Spleen (tissue), 11 donors: Measurements from ENCODE around the gene PCDHA6. TPM values are rescaled to one million over a fixed set of nuclear protein-coding genes. Genes with fewer than 3 reads are reported as not detected.
"Not testable (repeated sequence)": the region's sequence is repeated elsewhere in the genome, so short reads cannot be mapped to it uniquely, and the experiment has no call there.

Experiments
- DNase-seq: peaks from one replicate; pipeline ENCODE4 v3.0.0-alpha.2; 2020
- H3K27ac ChIP-seq, 8 donors: fragments of 200-600 bp; sonication (generic) in 7 of 8; 1 replicate in 4 of 8; 2 replicates in 4 of 8; pipeline versions ENCODE4 v1.5.0 to v1.8.0; 2016 to 2021; ENCODE audit warnings: inconsistent platforms in 4 of 8, mild to moderate bottlenecking in 4 of 8, moderate library complexity in 1 of 8
- H3K27me3 ChIP-seq, 7 donors: fragments of 200-600 bp; sonication (generic) in 6 of 7; replicated peaks in 1 of 7; 1 replicate in 4 of 7; 2 replicates in 3 of 7; pipeline versions ENCODE4 v1.5.0 to v1.8.0; 2016 to 2021; ENCODE audit warnings: inconsistent platforms in 3 of 7, mild to moderate bottlenecking in 1 of 7
- H3K36me3 ChIP-seq, 6 donors: fragments of 200-600 bp; sonication (generic) in 5 of 6; 1 replicate in 4 of 6; 2 replicates in 2 of 6; pipeline versions ENCODE4 v1.5.0 to v1.8.0; 2016 to 2021; ENCODE audit warnings: inconsistent platforms in 2 of 6
- H3K4me1 ChIP-seq, 6 donors: fragments of 200-600 bp; sonication (generic) in 5 of 6; 1 replicate in 3 of 6; 2 replicates in 3 of 6; pipeline versions ENCODE4 v1.5.0 to v1.8.0; 2016 to 2021; ENCODE audit warnings: inconsistent platforms in 3 of 6
- H3K4me3 ChIP-seq, 8 donors: fragments of 200-600 bp; sonication (generic) in 7 of 8; 1 replicate in 4 of 8; 2 replicates in 4 of 8; pipeline versions ENCODE4 v1.5.0 to v1.8.0; 2016 to 2021; ENCODE audit warnings: inconsistent platforms in 4 of 8, mild to moderate bottlenecking in 4 of 8, moderate library complexity in 2 of 8
- H3K9me3 ChIP-seq, 8 donors: fragments of 200-600 bp; sonication (generic) in 7 of 8; 1 replicate in 4 of 8; 2 replicates in 4 of 8; pipeline versions ENCODE4 v1.5.0 to v1.8.0; 2016 to 2021; ENCODE audit warnings: inconsistent platforms in 4 of 8
- POLR2A ChIP-seq, 3 donors: fragments of 450-650 bp; IDR thresholded peaks; one replicate each; pipeline ENCODE4 v1.5.1; 2017; ENCODE audit warnings: antibody characterized with exemption in 3 of 3, mild to moderate bottlenecking in 1 of 3
- POLR2AphosphoS5 ChIP-seq, 3 donors: sonication (generic); formaldehyde crosslinking; IDR thresholded peaks; one replicate each; pipeline ENCODE4 v1.5.1; 2017; ENCODE audit warnings: antibody characterized with exemption in 3 of 3
- WGBS, 5 donors: extraction: QIAGEN DNeasy Blood & Tissue Kit in 3 of 5; methylation state at CpG; one replicate each; pipeline versions ENCODE4 v1.1.5 to v1.1.7; 2013 to 2018; 5-methylcytosine and 5-hydroxymethylcytosine counted together
- intact Hi-C: fragments of 100-400 bp; cut with DNase I; formaldehyde crosslinking; loops from one replicate; pipeline ENCODE4 v1.15.0; 2023; ENCODE audit warnings: low total_unique reads
- polyA plus RNA-seq, 3 donors: library from polyadenylated mRNA; stranded (reverse); fragments of 200-250 nt; gene quantifications; one replicate each; pipeline ENCODE4 v1.2.1, GENCODE V29; 2013
- total RNA-seq, 7 donors: library from RNA; depleted of rRNA in 3 of 7; stranded (reverse); fragments of >200 nt in 3 of 7; fragmentation: NEBNext Ultra II Directional in 4 of 7; extraction: Animal tissue kit (Norgen Biotek cat#: 25700) in 4 of 7; gene quantifications; one replicate each; pipeline versions ENCODE4 v1.1.0 to v1.2.1, GENCODE V29; 2016 to 2021
- TF ChIP-seq, protein P1 (sequence below), 11 experiments: fragments of 200-600 bp in 7 of 11; fragments of 450-650 bp in 4 of 11; sonication (generic) in 4 of 11; IDR thresholded peaks in 8 of 11; conservative IDR thresholded peaks in 3 of 11; 1 replicate in 7 of 11; 2 replicates in 4 of 11; pipeline versions ENCODE4 v1.4.0 to v1.8.0; 2016 to 2021; ENCODE audit warnings: antibody characterized with exemption in 11 of 11, inconsistent platforms in 4 of 11, mild to moderate bottlenecking in 1 of 11
- donor health status: healthy with polysubstance abuse.
- donor health status: DM: no; HTN: no; CAD: no; lungs with moderate emphysema.
- donor health status: DM: no; HTN: no; CAD: no.
- donor health status: Bipolar disorder and iron deficiency.
- donor health status: healthy.
- donor health status: DM: no; HTN: no; CAD: no.
- donor health status: DM: yes; HTN: yes; CAD: no.

PCDHA6 gene
- total and polyA plus RNA-seq, 10 donors: 0.02 to 0.85 (median 0.23) TPM; not detected in 2

DNA sequence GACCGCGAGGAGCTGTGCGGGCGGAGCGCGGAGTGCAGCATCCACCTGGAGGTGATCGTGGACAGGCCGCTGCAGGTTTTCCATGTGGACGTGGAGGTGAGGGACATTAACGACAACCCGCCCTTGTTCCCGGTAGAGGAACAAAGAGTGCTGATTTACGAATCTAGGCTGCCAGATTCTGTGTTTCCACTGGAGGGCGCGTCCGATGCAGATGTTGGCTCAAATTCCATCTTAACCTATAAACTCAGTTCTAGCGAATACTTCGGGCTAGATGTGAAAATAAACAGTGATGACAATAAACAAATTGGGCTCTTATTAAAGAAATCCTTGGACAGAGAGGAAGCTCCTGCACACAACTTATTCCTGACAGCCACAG is 590 bp downstream of the PCDHA6 start:
- DNase-seq: no peak
- no peaks in the 10 kb centered on the region for H3K4me1 ChIP-seq
- peaks cover 0 to 86% (median 41%) of the 10 kb centered on the region in 8 donors for H3K9me3 ChIP-seq
- 22 to 39% (median 27%) methylated on average over 17 to 18 of the region's 18 CpGs for WGBS, 5 donors
- peaks cover 0 to 87% (median 8%) of the 10 kb centered on the region in 7 donors for H3K27me3 ChIP-seq
- intact Hi-C loops: no loop called here
- no peak overlapping the region for H3K27ac ChIP-seq
- peak overlapping the region in 2 of 8 donors; percentile 16 to 35 for H3K4me3 ChIP-seq
- TF ChIP-seq POLR2AphosphoS5 (IDR thresholded peaks at IDR 0.05) (no peak), POLR2A (IDR thresholded peaks at IDR 0.05) (no peak)
- TF ChIP-seq, protein P1, sequence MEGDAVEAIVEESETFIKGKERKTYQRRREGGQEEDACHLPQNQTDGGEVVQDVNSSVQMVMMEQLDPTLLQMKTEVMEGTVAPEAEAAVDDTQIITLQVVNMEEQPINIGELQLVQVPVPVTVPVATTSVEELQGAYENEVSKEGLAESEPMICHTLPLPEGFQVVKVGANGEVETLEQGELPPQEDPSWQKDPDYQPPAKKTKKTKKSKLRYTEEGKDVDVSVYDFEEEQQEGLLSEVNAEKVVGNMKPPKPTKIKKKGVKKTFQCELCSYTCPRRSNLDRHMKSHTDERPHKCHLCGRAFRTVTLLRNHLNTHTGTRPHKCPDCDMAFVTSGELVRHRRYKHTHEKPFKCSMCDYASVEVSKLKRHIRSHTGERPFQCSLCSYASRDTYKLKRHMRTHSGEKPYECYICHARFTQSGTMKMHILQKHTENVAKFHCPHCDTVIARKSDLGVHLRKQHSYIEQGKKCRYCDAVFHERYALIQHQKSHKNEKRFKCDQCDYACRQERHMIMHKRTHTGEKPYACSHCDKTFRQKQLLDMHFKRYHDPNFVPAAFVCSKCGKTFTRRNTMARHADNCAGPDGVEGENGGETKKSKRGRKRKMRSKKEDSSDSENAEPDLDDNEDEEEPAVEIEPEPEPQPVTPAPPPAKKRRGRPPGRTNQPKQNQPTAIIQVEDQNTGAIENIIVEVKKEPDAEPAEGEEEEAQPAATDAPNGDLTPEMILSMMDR (IDR thresholded peaks at IDR 0.05 in 8 of 11, conservative IDR thresholded peaks at IDR 0.05 in 3 of 11): no peak
- H3K36me3 ChIP-seq: no peaks in the 10 kb centered on the region

DNA sequence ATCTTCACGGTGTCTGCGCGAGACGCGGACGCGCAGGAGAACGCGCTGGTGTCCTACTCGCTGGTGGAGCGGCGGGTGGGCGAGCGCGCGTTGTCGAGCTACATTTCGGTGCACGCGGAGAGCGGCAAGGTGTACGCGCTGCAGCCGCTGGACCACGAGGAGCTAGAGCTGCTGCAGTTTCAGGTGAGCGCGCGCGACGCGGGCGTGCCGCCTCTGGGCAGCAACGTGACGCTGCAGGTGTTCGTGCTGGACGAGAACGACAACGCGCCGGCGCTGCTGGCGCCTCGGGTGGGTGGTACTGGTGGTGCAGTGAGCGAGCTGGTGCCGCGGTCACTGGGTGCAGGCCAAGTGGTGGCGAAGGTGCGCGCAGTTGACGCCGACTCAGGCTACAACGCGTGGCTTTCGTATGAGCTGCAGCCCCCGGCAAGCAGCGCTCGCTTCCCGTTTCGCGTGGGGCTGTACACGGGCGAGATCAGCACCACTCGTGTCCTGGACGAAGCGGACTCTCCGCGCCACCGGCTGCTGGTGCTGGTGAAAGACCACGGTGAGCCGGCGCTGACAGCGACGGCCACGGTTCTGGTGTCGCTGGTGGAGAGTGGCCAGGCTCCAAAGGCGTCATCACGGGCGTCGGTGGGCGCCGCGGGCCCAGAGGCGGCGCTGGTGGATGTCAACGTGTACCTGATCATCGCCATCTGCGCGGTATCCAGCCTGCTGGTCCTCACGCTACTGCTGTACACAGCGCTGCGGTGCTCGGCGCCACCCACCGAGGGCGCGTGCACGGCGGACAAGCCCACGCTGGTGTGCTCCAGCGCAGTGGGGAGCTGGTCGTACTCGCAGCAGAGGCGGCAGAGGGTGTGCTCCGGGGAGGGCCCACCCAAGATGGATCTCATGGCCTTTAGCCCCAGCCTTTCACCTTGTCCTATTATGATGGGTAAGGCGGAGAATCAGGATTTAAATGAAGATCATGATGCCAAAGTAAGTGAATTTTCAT is 2.0 kb downstream of the PCDHA6 start:
- Histone ChIP-seq H3K27me3 (peaks cover 0 to 85% (median 9%) of the 10 kb centered on the region in 7 donors), H3K9me3 (peaks cover 0 to 81% (median 37%) of the 10 kb centered on the region in 8 donors)
- peak; percentile 62 for DNase-seq
- H3K36me3 ChIP-seq, H3K4me1 ChIP-seq, intact Hi-C loops, H3K4me3 ChIP-seq, H3K27ac ChIP-seq: not testable (repeated sequence)
- 42 to 56% (median 52%) methylated on average over 59 to 106 of the region's 106 CpGs for WGBS, 5 donors

DNA sequence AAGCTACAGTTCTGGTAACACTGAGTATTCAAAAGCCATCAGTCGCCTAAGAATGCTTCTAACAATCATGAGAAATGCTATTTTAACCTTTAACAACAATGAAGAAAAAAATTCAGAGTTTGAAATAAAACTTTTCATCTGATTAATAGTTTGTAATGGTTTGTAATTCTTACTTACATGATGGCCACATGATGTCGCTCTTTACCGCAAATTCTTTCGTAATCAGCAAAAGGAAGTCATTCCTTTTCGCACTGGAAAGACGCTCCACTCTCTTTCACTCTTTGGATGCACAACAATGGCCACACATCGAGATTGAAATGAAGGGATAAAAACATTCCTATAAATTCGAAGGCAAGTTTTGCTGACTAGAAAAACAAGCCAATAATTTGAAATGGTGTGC is 6.2 kb downstream of the PCDHA6 start, which contains the start of gene PCDHA7:
Gene PCDHA7 (plus strand): TSS at position 277 of the 400 bp plus-strand sequence. CDS start 115 bp downstream, at position 392.
- no peak for DNase-seq
- no peaks in the 10 kb centered on the region for H3K4me1 ChIP-seq
- intact Hi-C loops: no loop called here
- H3K27me3 ChIP-seq: peaks cover 0 to 84% (median 4%) of the 10 kb centered on the region in 7 donors
- peak within 1 kb of the TSS in 1 of 8 donors; percentile 31 for H3K4me3 ChIP-seq
- peaks cover 2 to 63% (median 35%) of the 10 kb centered on the region in 8 donors for H3K9me3 ChIP-seq
- 9 to 24% (median 13%) methylated on average over 8 of the region's 8 CpGs for WGBS, 5 donors
- TF ChIP-seq POLR2A (IDR thresholded peaks at IDR 0.05) (no peak), POLR2AphosphoS5 (IDR thresholded peaks at IDR 0.05) (no peak)
- TF ChIP-seq, protein P1 (IDR thresholded peaks at IDR 0.05 in 8 of 11, conservative IDR thresholded peaks at IDR 0.05 in 3 of 11): no peak
- no peaks in the 10 kb centered on the region for H3K36me3 ChIP-seq
- no peak within 1 kb of the TSS for H3K27ac ChIP-seq

DNA sequence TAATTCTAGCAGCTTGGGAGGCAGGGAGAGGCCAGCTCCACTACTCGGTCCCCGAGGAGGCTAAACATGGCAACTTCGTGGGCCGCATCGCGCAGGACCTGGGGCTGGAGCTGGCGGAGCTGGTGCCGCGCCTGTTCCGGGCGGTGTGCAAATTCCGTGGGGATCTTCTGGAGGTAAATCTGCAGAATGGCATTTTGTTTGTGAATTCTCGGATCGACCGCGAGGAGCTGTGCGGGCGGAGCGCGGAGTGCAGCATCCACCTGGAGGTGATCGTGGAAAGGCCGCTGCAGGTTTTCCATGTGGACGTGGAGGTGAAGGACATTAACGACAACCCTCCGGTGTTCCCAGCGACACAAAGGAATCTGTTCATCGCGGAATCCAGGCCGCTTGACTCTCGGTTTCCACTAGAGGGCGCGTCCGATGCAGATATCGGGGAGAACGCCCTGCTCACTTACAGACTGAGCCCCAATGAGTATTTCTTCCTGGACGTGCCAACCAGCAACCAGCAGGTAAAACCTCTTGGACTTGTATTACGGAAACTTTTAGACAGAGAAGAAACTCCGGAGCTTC is 6.8 kb downstream of the PCDHA6 start:
- peak overlapping the region in 1 of 8 donors; percentile 31 for H3K4me3 ChIP-seq
- DNase-seq: not testable (repeated sequence)

More for the DNA sequence above, 6.8 kb downstream of the PCDHA6 start:
- H3K4me1 ChIP-seq, H3K27ac ChIP-seq, H3K36me3 ChIP-seq, intact Hi-C loops: not testable (repeated sequence)
- peaks cover 0 to 84% (median 4%) of the 10 kb centered on the region in 7 donors for H3K27me3 ChIP-seq
- H3K9me3 ChIP-seq: peaks cover 2 to 62% (median 30%) of the 10 kb centered on the region in 8 donors
- 19 to 47% (median 30%) methylated on average over 23 to 29 of the region's 38 CpGs for WGBS, 5 donors
